Activated B cell treated with CpG ODN at 0.5 μM for 24 hours (primary cell): Measurements from ENCODE around the gene OSBPL6. TPM values are rescaled to one million over a fixed set of nuclear protein-coding genes. Genes with fewer than 3 reads are reported as not detected.
A peak's percentile ranks its signal among the peaks of the same experiment; 100 is the strongest.
"Not testable (repeated sequence)": the region's sequence is repeated elsewhere in the genome, so short reads cannot be mapped to it uniquely, and the experiment has no call there.

Experiments used
- ATAC-seq: fragments of 200-7000 bp; cut with Tn5 transposase; one replicate; pipeline ENCODE4 v1.10.0; 2021; ENCODE audit warnings: low read depth, mild to moderate bottlenecking, moderate library complexity
- CTCF ChIA-PET: fragments of 350-600 bp; sonication (Branson Sonifier 250); formaldehyde crosslinking; loops from one replicate; lab custom pipeline; 2021; ENCODE audit warnings: antibody characterized with exemption; lab: Charles Lee
- POLR2A ChIA-PET: fragments of 350-600 bp; sonication (Branson Sonifier 250); formaldehyde crosslinking; loops from one replicate; lab custom pipeline; 2021; ENCODE audit warnings: antibody characterized with exemption; lab: Charles Lee
- DNase-seq: peaks from one replicate; pipeline ENCODE4 v3.0.0; 2022
- H3K27ac Mint-ChIP-seq: one replicate; pipeline ENCODE4 v1.8.0; 2020; ENCODE audit warnings: mixed read lengths
- H3K27me3 Mint-ChIP-seq: one replicate; pipeline ENCODE4 v1.8.0; 2021; ENCODE audit warnings: mixed read lengths
- H3K36me3 Mint-ChIP-seq: one replicate; pipeline ENCODE4 v1.8.0; 2021; ENCODE audit warnings: low read depth, mixed read lengths
- H3K4me1 Mint-ChIP-seq: one replicate; pipeline ENCODE4 v1.8.0; 2021; ENCODE audit warnings: mixed read lengths
- H3K4me3 Mint-ChIP-seq: one replicate; pipeline ENCODE4 v1.8.0; 2020; ENCODE audit warnings: mild to moderate bottlenecking, mixed read lengths
- H3K9me3 Mint-ChIP-seq: one replicate; pipeline ENCODE4 v1.8.0; 2020; ENCODE audit warnings: mixed read lengths
- intact Hi-C: fragments of 100-400 bp; cut with micrococcal nuclease; formaldehyde crosslinking; loops from one replicate; pipeline ENCODE4 v1.15.1; 2024
- total RNA-seq: library from RNA; stranded (reverse); gene quantifications from 2 replicates; pipeline ENCODE4 v1.2.3, GENCODE V29; 2022
- TF ChIP-seq, protein P1 (sequence below): fragments of 200-600 bp; IDR thresholded peaks from one replicate; pipeline ENCODE4 v1.8.0; 2022; ENCODE audit warnings: antibody characterized with exemption, mild to moderate bottlenecking

The OSBPL6 gene
- total RNA-seq: 0.10 TPM in 1 of 2 replicates, not detected in the other

DNA sequence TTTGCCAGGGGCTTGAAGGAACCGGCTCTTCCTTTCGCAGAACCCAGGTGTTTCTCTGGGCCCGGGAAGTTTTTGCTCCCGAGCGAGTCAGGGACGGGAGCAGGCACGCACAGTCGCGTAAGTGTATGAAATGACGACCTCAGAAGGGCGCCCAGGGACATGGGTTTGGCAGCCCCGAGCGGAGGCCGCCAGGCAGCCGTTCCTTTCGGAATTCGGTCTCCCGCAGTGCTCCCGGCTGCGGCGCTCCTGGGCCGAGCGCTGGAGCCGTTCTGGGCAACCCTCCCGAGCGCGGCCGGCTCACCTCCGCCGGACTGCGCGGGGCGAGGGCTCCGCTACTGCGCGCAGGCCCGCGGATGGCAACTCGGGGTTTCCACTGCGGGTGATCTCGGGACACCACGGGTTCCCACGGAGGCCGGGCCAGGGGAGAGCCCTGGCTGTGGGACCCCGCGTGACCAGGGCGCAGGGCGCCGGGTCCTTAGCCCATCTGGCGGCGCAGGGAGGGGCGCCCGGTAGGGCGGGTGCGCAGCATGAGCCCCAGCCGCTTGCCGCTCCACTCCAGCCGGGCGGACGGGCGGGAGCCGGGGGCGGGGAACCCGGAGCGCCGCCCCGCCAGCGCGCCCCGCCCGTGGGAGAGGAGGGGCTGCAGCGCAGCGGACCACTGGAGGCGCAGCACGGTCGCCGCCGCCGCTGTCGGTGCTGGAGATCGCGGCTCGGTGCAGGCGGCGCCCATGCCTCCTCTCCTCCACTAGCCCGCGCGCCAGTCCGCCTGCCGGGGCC is at the start of gene OSBPL6:
OSBPL6 (plus strand) TSS at position 690 of the 777 bp plus-strand sequence. CDS start 111,673 bp downstream, outside the sequence.
- Mint-ChIP-seq H3K4me1 (peaks cover 12% of the 10 kb centered on the region), H3K36me3 (no peaks in the 10 kb centered on the region), H3K27ac (no peak within 1 kb of the TSS), H3K4me3 (peak within 1 kb of the TSS; percentile 67), H3K27me3 (peaks cover 41% of the 10 kb centered on the region), H3K9me3 (peaks cover 2% of the 10 kb centered on the region)
- peak; percentile 94 for ATAC-seq
- POLR2A ChIA-PET: no interaction called here
- CTCF ChIA-PET: no interaction called here
- TF ChIP-seq, protein P1, sequence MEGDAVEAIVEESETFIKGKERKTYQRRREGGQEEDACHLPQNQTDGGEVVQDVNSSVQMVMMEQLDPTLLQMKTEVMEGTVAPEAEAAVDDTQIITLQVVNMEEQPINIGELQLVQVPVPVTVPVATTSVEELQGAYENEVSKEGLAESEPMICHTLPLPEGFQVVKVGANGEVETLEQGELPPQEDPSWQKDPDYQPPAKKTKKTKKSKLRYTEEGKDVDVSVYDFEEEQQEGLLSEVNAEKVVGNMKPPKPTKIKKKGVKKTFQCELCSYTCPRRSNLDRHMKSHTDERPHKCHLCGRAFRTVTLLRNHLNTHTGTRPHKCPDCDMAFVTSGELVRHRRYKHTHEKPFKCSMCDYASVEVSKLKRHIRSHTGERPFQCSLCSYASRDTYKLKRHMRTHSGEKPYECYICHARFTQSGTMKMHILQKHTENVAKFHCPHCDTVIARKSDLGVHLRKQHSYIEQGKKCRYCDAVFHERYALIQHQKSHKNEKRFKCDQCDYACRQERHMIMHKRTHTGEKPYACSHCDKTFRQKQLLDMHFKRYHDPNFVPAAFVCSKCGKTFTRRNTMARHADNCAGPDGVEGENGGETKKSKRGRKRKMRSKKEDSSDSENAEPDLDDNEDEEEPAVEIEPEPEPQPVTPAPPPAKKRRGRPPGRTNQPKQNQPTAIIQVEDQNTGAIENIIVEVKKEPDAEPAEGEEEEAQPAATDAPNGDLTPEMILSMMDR: no peak
- intact Hi-C loops: no loop called here
- DNase-seq: peak; percentile 50

DNA sequence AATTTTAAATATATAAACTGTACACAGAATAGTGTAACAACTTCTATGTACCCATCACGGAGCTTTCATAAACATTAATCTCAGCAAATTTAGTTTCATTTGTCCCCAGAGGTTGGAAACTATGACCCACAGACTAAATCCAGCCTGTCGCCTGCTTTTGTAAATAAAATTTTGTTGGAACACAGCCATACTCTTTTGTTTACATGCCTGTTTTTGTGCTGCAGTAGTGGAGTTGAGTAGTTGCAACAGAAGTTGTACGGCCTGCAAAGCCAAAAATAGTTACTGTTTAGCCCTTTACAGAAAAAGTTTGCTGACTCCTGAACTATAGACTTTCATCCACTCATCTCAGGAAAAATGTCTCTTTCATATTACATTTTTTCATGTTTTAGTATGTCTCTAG is 42.3 kb upstream of the OSBPL6 start:
- H3K9me3 Mint-ChIP-seq: peaks cover 5% of the 10 kb centered on the region
- H3K36me3 Mint-ChIP-seq: no peaks in the 10 kb centered on the region
- intact Hi-C loops: no loop called here
- ChIA-PET POLR2A (no interaction called here), CTCF (no interaction called here)
- TF ChIP-seq, protein P1: no peak
- ATAC-seq: no peak
- no peak overlapping the region for H3K4me3 Mint-ChIP-seq
- DNase-seq: no peak
- peaks cover 18% of the 10 kb centered on the region for H3K27me3 Mint-ChIP-seq
- no peak overlapping the region for H3K27ac Mint-ChIP-seq
- no peaks in the 10 kb centered on the region for H3K4me1 Mint-ChIP-seq

DNA sequence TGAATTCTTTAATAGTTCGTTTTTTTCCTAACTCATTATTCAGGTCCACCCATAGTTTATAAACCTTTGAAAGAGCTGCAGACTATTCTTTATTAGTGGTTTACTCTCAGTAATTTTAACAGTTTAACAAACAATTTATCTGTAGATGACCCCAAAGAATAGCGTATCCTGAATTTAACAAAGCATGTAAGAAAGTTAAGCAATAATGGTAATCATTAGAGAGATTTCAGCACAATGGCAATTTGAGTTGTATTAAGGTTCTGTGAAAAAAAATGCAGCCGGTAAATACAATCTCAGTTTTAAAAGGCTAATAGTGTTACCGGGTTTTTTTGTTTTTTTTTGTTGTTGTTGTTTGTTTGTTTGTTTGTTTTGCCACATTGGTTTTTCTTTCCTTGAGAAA is 41.8 kb upstream of the OSBPL6 start:
- POLR2A ChIA-PET: no interaction called here
- H3K9me3 Mint-ChIP-seq: peaks cover 5% of the 10 kb centered on the region
- intact Hi-C loops: no loop called here

DNA sequence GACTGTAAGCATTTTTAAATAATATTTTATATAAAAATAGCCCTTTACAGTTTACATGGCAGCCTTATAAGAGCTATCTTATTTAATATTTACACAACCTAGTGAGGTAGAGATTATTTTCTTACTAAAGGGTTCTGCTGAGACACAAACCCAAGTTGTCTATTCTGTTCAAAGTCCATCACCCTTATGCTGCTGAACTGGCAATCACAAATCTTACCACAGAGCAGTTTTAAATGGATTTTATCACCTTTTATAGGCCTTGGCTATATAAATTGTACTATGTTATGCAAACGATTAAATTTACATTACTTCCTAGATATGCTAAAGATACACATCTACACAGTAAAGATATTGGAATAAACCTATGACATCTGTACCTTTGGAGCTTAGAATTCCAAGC is 41.3 kb upstream of the OSBPL6 start:
- intact Hi-C loops: no loop called here
- ChIA-PET POLR2A (no interaction called here), CTCF (no interaction called here)
- no peak for DNase-seq
- ATAC-seq: no peak
- no peaks in the 10 kb centered on the region for H3K4me1 Mint-ChIP-seq
- no peak overlapping the region for H3K4me3 Mint-ChIP-seq
- H3K9me3 Mint-ChIP-seq: peaks cover 5% of the 10 kb centered on the region
- TF ChIP-seq, protein P1: no peak
- H3K27me3 Mint-ChIP-seq: peaks cover 18% of the 10 kb centered on the region
- H3K27ac Mint-ChIP-seq: no peak overlapping the region
- H3K36me3 Mint-ChIP-seq: no peaks in the 10 kb centered on the region

More for the DNA sequence above, 41.8 kb upstream of the OSBPL6 start:
- Mint-ChIP-seq H3K4me3 (no peak overlapping the region), H3K4me1 (no peaks in the 10 kb centered on the region), H3K27ac (no peak overlapping the region), H3K27me3 (peaks cover 18% of the 10 kb centered on the region), H3K36me3 (no peaks in the 10 kb centered on the region)
- no peak for ATAC-seq
- CTCF ChIA-PET: no interaction called here
- TF ChIP-seq, protein P1: no peak
- DNase-seq: no peak

DNA sequence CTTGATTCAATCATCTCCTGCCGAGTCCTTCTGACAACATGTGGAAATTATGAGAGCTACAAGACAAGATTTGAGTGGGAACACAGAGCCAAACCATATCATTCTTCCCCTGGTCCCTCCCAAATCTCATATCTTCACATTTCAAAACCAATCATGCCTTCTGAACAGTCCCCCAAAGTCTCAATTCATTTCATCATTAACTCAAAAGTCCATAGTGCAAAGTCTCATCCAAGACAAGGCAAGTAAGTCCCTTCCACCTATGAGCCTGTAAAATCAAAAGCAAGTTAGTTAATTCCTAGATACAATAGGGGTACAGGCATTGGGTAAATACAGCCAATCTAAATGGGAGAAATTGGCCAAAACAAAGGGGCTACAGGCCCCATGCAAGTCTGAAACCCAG is 40.4 kb upstream of the OSBPL6 start:
- CTCF ChIA-PET, ATAC-seq, H3K9me3 Mint-ChIP-seq, H3K36me3 Mint-ChIP-seq, DNase-seq, H3K27ac Mint-ChIP-seq, H3K4me1 Mint-ChIP-seq, POLR2A ChIA-PET, H3K4me3 Mint-ChIP-seq, intact Hi-C loops: not testable (repeated sequence)
- H3K27me3 Mint-ChIP-seq: peaks cover 13% of the 10 kb centered on the region
